NCI-H146 treated with DMSO at 0.1 percent for 48 hours (cell line): Measurements from ENCODE around the gene EFHC1.
"Not testable (repeated sequence)": the region's sequence is repeated elsewhere in the genome, so short reads cannot be mapped to it uniquely, and the experiment has no call there.

Experiments used
- DNase-seq: peaks from one replicate; lab custom pipeline; 2025; ENCODE audit not compliant: unreplicated experiment; lab: John Stamatoyannopoulos, UW

The EFHC1 gene

DNA sequence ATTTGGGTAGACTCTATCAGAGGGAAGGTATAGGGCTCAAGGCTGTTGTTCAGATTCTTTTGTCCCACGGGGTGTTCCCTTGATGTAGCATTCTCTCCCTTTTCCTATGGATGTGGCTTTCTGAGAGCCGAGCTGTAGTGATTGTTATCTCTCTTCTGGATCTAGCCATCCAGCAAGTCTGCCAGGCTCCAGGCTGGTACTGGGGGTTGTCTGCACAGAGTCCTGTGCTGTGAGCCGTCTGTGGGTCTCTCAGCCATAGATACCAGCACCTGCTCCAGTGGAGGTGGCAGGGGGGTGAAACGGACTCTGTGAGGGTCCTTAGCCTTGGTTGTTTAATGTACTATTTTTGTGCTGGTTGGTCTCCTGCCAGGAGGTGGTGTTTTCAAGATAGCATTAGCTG, 13.2 kb downstream of the EFHC1 start:
- not testable (repeated sequence) for DNase-seq

DNA sequence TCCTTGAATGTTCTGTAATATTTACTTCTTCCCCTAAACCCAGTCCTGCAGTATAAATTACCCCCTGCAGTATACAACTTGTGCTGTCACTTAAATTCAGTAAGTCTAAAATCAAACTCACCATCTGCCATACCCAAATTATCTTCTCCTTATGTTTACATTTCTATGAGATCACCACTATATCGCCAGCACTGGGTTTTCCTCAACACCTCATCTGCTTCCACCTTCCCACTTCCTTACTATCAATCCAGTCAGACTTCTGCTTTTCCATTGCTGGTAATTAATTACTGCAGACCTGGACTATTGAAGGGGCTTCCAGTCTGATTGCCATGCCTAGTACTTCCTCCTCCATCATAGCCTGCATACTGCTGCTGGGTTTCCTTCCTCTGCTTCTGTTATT, 15.2 kb downstream of the EFHC1 start:
- no peak for DNase-seq

DNA sequence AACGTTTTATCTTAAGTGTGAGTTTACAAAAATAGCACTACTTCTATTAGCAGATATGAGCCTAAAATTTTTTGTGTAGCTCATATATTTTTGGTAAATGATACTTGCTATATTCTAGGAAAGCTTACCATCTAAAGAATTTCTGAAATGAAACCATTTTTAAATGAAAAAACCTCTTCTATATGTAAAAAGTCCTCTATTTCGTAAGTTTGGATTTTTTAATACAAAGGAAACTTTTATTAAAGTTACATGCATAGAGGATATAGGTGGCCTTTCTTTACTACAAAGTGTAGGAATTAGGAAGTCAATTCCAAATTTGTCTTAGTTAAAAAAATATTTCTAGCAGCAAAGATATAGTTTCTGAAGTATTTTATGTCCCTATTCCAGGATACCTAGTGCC, 18.8 kb downstream of the EFHC1 start:
- no peak for DNase-seq

DNA sequence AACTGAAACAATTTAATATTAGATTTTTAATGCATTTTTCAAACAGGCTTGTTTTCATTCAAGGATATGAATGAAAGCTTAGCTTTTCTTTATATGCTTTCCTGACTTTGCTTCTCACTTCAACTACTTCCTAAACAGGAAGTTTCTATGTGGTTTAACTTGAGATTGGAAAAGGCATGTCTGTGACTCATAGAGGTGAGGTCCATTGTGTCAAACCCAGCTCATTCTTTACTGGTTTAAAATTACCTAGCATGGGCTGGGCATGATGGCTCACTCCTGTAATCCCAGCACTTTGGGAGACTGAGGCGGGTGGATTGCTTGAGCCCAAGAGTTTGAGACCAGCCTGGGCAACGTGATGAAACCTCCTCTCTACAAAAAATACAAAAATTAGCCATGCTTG, 34.4 kb downstream of the EFHC1 start:
- no peak for DNase-seq

DNA sequence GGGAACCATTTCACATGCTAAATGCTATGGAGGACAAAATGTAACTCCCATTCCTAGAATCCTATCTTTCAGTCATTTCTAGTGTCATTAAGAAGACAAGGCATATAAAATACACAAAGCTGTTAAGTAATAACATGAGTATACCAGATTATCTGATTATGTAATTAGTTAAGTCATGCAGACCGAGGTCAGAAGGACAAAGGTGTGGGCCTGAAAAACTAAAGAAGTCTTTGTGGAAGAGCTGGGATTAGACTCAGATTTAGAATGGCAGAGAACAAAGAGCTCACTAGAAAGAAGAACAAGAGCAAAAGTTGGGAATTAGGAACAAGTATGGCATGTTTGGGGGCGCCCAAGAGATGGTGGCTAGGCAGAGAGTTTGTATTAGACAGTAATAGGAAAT, 37.0 kb downstream of the EFHC1 start:
- no peak for DNase-seq

DNA sequence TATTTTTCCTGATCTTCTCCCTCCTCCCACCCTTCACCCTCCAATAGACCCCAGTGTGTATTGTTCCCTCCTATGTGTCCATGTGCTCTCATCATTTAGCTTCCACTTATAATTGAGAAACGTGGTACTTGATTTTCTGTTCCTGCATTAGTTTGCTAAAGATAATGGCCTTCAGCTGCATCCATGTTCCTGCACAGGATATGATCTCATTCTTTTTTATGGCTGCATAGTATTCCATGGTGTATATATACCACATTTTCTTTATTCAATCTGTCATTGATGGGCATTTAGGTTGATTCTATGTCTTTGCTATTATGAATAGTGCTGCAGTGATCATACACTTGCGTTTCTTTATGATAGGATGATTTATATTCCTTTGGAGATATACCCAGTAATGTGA, 41.1 kb downstream of the EFHC1 start:
- not testable (repeated sequence) for DNase-seq

DNA sequence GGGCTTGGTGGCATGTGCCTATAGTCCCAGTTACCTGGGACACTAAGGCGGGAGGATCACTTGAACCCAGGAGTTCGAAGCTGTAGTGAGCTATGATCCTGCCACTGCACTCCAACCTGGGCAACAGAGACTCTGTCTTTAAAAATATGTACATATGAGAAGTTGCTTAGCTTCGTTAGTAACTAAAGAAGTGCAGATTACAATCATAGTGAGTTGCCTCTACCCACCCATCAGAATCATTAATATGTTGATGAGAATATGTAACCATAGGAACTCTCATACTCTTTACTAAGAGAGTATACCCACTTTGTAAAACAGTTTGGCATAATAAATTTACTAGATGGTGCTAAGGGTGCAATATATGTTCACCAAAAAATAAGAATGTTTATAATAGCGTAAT, 54.0 kb downstream of the EFHC1 start:
- DNase-seq = no peak

DNA sequence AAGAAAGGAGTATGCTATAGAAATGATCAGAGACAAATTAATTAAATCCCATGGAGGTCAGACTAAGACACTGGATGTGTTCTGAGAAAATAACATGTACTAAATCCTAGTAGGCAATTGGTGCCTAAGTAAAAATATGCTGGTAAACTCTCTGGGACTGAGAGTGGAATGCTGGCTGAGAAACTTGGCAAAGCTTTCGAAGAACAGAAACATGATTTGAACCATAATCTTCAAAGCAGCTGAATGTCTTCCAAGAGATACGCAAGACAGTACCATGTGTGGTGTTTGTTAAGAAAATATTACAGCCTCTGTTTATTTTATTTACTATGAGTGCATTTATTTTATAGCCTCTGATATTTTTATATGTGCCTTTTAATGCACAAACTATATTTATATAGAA, 55.2 kb downstream of the EFHC1 start:
- DNase-seq = no peak

DNA sequence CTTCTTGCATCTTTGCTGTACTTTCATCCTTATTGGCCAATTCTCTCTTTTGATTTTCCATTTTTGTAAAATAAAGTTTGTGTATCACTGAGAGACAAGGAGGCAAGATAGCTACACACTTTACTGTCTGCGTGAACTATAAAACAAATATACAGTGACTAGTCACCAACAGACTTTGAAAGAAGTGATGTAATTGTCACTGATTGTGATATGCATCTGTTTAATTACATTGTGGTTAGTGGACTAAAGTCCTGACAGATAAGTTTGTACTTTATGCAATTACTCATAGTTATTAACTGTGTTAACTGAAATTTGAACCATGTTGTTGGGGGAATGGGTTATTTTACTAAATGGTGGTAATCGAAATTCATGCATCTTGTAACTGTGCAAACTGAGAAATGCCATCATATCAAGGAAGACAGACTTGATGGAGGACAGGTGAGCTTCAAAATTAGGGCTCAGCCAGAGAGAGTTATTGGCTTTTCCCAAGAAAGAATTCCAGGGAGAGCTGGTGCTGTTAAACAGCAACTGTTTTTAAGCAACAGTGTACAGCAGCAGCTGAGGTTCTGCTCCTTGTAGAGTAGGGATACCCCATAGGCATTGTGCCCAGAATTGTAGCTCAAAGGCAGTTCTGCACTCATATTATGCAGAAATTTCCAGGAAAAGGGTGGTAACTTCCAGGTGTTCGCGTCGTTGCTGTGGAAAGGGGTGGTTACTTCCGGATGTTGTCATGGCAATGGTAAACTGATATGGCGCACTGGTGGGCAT, 62.9 kb downstream of the EFHC1 start:
- DNase-seq = no peak

DNA sequence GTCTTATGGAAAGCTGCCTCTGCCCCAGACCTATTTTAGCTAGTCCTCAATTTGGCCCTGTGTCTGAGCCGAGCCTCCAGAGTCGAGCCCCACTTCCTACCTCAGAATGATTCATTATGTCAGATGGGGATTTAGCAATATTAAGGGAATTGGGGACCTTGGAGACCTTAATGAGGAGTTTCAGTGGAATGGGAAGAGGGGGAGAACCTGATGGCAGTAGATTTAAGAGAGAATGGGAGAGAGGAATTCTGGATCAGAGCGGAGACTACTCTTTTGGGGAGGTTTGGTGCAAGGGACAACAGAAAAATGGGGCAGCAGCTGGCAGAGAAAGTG, 63.5 kb downstream of the EFHC1 start:
- DNase-seq = no peak

DNA sequence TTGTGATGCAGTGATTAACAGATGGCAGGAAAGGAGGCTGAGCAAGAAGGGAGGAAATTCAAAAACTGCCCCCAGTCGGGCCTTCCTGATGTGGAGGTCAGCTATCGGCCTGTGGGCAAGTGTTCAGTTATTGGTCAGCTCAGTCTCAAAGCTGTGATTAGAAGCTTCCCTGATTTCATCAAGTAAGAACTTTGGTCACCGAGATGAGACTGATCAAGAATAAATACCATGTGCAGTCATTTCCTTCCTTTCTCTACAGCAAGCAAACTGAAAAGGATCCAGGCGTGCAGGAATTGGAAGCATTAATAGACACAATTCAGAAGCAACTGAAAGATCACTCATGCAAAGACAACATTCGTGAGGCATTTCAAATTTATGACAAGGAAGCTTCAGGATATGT, 69.7 kb downstream of the EFHC1 start:
- DNase-seq = no peak

DNA sequence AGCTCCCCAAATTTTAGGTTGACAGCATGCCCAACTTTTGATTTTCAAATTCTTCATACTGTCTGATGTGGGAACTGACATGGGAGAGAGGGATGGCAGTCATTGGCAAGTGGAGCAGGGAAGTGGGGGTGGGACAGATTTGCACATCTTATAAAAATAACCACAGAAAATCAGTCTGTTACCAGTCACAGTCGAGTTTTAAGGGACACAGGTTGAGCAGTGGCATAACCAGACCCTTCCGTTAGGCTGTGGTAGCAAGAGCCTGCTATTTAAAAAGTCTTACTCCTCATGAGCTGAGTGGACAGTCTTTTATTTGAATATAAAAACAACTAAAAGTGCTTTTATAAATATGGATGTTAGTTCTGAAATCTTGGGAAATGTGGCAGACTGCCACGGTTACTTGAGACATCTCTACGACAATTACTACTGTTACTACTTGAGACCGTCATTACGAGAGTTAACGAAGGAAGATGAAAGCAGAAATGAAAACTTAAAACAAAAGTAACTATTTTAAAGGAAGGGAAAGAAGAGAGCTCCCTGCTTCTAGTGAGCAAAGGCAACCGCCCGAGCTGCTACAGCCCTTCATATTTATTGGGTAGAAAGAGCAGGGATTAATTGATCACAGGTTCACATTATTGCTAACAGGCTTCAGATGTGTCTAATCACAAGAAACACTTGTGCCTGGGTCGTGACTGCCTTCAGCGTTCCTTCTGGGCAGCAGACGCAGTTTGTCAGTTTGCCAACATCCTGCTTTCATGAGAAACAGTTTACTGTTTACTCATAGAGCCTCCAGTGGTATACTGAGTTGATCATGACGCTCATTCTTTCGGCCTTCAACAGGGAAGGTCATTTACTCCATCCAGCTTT, 71.3 kb downstream of the EFHC1 start:
- no peak for DNase-seq

DNA sequence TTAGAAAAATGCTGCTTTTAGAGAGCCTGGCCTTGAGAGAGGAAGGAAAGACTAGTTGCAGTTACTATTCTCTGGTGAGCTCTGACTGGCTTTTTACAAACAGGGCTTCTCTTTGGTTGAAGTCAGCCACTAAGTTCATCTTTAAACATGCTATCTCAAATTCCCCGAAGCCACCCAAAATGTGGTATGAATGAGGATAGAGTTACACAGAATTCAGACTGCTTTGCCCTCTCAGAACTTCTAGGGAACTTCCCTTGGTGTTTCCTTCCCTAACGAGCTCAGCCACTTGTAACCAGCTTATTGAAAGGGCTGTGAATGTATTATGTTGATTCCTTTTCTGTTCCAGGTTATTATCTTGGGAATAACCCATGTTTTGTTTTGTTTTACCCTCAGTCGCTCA, 73.5 kb downstream of the EFHC1 start:
- no peak for DNase-seq

DNA sequence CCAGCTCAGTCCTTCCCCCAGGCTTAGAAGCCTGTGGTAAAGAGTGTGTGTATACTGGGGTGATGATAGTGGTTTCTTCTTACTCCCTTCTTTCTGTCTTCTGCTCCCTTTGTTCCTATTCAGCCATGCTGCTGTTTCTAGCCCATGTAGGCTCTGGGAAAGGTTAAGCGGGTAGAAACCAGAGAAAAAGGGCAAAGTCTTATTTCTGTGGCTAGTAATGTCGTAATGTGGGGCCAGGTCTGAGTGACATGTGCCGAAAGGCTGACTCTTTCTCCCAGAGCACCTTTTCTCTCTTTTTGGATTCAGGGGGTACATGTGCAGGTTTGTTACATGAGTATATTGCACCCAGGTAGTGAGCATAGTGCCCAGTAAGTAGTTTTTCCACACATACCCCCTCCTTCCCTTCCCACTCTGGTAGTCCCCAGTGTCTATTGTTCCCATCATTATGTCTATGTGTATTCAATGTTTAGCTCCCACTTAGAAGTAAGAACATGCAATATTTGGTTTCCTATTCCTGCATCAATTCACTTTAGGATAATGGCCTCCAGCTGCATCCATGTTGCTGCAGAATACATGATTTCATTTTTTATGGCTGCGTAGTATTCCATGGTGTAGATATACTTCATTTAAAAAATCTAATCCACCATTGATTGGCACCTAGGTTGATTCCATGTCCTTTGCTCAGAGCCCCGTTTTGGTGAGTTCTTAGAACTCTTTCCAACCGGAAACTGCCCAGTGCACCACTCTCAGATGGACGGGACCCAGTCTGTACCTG, 74.3 kb downstream of the EFHC1 start:
- DNase-seq = no peak

DNA sequence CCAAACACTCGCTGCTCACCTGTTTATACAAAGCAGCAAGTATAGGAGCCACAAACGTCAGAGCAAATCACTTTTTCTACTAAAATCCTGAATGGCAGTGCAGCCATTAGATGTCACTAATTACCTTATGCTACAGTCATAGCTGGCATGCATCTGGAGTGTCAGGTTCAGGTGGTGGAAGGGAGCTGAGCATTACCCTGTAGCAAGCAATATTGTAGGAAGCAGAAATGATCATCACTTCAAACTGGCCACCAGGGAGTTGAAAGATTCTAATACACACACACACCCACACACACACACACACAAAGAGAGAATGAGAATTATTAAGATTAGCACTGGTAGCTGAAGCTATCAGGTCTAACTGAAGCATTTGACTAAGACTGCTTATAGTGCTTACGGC, 75.8 kb downstream of the EFHC1 start:
- DNase-seq = no peak

DNA sequence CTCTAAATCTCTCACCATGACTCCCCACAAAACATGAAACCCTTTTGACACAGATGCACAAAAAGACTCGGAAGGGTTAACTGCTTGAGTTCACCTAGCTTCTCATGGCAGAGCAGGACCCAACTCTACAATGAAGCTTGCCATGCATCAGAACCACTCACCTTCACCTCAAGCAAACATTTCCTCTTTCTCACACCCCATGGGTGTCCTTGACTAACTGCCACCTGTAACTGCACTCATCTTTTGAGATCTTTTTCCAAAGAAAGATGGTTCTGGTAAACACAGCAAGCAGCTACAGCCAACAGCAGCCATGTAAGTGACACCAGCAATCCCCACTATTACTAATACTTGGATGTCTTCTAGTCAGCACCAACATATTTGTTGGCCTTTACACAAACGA, 76.5 kb downstream of the EFHC1 start:
- no peak for DNase-seq

DNA sequence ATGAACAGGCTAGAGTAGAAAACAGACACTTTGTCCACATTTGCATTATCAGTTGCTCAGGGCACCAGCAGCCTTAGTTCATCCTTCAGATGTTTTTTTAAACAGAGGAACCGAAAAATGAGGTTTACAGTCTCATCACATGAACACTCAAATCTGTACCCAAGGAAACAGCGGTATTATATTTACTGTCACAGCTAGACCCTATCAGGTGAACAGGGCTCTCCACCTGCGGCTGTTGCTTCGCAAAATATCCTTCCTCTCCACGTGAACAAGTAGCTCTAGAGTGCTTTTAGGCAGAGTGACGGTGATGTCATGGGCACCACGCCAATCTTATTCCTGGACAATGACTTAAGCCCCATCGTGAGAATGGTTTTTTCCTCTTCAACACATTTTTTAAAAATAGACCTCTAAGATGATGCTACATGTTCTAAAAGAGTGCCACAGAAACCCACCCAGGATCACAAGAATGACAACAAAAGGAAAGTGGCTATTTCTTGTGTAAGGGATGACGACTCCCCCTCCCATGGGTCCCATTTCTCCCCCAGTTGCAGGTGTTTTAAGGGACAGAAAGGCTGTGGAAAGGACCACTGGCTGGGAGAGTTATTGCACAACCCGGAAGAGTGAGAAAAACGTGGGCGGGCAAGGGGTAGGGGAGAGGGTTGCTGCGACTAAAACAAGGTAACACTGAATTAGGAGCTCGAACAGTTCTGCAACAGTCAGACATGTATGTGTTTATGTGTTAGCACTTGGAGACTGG, 77.7 kb downstream of the EFHC1 start:
- no peak for DNase-seq

DNA sequence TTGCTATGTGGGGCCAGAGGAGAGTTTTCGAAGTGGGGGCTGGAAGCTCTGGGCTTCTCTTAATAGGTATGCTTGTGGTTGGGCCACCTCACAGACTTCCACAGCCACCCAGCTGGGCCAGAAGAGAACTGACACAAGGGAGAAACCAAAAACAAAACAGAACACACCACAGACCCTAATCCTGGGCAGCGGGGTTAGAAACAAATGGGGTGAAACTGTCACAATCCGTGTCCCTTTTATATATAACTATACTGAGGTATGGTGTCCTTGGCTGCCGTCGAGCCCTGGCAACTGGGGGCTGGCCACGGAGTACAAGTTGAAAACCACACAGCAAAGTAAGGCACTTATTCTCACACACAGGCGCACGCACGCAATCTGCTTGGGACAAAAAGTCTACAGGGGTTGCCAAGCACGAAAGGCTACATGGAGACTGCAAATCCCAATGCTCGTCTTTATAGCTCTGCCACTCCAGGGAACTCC, 78.4 kb downstream of the EFHC1 start:
- DNase-seq = no peak

DNA sequence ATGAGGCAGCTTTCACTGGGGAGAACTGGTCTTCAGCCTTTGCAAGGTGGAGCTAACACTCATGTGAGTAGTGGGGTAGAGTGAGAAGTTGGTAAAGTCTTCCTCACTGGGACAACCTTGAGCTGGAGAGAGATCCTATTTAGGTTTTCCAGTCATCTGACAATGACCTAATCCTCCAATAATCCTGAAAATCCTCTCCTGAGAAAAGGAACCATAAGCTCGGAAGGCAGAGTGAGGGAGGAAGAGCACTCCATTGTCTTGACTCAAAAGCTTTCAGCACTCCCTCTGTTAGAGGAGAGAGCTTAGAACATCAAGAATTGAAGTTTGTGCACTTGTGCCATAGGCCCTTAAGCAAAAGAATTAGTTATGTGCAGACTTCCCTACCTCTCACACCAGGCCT, 78.9 kb downstream of the EFHC1 start:
- DNase-seq = no peak

DNA sequence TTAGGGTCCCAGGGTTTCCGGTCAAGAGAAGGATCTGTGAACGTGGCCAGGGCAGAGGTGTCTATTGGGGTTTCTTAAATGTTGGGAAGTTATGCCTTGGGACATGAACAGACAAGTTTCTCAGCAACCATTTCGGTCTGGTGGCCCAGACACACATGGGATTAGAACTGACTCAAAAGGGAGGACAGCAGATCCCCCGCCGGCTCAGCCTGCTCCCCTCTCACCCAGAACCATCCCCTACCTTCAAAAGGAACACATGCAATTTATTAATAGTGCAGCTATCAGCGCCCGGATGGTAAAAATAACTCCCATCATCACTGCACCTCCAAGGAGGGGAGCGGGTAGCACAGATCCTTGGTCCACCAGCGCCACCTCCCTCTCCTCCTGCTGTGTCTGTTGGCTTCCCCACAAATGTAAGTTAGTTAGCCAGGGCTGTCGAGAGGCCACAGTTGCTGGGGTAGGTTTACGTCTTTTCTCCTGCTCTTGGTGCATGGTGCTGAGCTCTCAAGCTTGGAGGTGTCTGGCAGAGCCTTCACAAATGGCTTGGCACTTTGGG, 79.6 kb downstream of the EFHC1 start:
- DNase-seq = no peak
